GM10847 (cell line): ENCODE data around the gene PSMA6.

ENCODE experiments used
- POLR2A ChIP-seq: IDR thresholded peaks from 2 replicates; pipeline ENCODE4 v1.6.1; 2011; ENCODE audit not compliant: insufficient read length; ENCODE audit errors: extremely low read depth

The PSMA6 gene

DNA sequence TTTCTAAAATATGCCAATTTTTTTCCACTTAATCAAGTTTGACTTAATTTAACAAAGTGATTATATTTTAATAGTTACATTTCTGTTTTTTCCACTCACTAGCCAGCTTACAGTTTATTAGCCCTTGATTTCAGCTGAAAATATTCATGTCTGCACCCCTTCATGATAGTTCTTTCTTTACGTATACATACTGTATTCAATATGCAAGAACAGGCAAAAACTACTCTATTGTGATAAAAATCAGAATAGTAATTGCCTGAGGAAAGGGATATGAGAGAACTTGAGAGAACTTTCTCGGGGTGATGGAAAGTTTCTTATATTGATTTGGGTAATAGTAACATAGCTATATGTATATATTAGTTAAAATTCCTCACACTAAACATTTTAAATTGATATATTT lies 17.4 kb upstream of the PSMA6 start:
- no peak for TF ChIP-seq POLR2A

DNA sequence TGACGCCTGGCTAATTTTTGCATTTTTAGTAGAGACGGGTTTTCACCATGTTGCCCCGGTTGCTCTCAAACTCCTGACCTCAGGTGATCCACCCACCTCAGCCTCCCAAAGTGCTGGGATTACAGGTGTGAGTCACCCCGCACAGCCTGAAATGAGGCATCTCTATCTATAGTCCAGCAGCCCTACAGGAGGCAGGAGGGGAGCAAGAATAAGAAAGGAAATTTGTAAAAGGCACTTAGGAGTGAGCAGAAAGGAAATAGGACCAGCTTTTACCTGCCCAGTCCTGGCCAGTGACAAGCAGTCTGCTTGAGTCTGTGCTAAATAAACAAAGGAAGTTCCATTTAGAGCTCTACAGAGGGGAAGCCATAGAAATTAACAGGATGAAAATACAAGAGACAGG lies 15.0 kb upstream of the PSMA6 start:
- no peak for TF ChIP-seq POLR2A

DNA sequence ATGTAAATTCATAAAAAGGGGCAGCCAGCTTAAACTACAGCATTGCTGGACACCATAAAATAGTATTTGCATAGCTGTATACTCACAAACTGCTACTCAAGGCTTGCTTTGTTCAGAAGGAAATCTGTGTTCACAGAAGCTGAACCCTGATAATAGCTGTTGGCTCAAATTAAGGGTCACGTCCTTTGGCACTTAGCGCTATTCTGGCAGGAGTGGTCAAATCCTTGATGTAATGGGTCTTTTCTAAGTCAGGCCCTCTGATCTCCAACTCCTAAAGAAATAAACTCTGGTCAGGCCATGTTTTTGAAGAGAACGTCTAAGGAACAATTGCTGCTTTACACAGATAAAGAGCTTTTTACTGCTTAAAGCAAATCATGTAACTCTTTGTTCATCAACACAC lies 12.8 kb upstream of the PSMA6 start:
- TF ChIP-seq POLR2A: no peak

DNA sequence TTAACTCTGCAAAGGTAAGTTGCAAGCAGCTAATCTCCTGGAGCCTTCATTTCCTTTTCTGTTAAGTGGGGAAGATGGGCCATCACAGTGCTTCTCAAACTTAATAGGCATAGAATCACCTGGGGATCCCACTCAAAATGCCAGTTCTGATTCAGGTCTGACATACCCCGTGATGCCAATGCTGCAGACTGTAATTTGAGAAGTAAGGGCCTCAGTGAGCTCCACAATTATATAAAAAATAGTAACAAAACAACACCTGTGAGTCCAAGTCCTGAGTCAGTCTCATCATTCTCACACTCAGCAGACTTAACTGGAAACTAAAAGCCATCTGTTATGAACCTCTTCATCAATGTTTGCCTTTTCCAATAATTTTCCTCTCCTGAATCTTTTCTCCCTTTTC lies 10.8 kb upstream of the PSMA6 start:
- no peak for TF ChIP-seq POLR2A

DNA sequence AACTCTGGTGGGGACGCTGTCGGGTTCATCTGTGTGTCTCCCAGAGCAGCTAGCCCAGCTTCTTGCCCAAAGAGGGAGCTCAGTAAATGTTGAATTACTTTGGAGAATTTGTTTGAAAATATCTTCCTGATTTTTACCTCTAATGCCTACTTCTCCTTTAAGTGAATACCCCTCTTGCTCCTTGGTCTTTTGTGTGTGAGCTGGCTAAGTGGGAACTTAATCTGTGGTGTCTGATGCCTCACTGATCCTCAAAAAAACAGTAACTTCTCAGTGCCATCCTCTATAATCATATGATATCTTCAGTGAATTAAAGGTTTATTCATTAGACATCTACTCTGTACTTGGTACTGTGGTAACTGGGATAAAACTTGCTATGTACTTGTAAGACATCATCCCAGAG lies 7.7 kb upstream of the PSMA6 start:
- TF ChIP-seq POLR2A: no peak

DNA sequence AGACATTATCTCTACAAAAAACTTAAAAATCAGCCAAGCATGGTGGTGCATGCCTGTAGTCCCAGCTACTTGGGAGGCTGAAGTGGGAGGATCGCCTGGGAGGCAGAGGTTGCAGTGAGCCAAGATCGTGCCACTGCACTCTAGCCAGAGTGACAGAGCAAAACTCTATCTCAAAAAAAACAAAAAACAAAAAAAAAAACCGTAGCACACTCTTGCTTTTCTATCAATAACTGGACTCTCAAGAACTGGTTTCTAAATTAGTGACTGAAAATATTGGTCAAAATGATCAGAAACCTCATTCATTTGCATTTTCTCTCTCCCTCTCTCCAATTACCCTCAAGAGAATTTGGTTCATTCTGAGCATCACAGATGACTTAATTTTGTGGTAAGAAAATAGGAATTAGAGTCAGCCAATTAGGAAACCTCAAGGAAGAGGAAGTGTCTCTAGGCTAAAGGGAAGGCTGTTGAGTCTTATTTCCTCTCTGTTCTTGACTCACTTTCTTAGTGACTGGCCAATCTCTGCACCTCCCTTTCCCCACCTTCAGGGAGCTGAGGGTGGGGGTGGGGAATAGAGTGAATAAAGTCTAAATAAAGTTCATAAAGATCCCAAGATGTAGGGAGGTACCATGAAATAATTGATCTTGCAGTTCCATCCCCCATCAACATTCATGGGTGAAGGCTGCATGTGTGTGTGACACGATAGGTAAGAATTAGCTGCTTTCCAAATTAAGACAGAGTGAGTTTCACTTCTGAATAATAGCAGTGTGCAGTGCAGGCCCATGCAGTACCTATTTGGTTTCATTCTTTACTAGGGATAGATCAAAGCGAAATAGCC lies 6.8 kb upstream of the PSMA6 start:
- no peak for TF ChIP-seq POLR2A

DNA sequence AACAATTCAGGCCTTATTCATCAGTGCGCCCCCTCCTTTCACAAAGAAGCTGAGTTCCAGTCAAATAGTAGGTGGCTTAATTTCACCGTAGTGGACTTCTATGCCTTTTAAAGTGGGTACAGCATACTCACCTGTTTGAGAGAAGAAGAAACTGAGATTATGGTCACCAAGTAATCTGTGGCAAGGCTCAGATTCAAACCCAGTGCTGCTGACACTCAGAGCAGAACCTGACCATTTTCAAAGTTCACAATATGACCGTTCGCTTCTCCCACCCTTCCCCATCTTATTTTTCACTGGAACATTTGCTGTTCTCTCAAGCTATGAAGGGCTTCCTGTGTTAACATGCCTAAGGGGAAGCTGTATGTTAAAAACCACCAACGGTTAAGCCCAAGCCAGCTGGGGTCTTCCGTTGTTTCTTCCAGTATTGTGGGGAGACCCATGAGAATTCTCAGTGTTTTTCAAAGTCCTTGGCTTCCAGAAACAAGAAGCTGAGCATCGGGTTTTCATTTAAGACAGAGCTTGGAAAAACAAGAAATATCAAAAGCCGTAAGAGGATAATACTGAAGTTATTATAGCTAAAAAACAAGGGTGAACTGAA lies 6.1 kb upstream of the PSMA6 start:
- no peak for TF ChIP-seq POLR2A

DNA sequence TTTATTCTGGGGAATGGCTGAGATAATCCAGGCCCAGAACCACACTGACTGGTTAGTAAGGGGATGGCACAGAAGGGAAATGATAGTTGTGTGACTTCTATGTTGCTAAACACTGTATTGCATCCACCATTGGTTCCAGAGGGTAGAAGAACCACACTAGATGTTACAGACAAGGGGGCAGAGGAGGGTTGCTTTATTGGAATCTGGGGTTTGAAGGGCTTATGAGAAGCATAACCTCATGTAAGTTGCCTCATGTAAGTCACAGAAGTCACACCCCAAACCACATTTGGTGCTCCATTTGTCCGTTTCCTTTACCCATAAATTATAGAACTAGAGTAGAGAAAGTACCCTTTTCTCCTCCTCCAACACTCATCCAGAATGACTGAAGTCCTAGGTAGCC lies 5.5 kb upstream of the PSMA6 start:
- TF ChIP-seq POLR2A: no peak

DNA sequence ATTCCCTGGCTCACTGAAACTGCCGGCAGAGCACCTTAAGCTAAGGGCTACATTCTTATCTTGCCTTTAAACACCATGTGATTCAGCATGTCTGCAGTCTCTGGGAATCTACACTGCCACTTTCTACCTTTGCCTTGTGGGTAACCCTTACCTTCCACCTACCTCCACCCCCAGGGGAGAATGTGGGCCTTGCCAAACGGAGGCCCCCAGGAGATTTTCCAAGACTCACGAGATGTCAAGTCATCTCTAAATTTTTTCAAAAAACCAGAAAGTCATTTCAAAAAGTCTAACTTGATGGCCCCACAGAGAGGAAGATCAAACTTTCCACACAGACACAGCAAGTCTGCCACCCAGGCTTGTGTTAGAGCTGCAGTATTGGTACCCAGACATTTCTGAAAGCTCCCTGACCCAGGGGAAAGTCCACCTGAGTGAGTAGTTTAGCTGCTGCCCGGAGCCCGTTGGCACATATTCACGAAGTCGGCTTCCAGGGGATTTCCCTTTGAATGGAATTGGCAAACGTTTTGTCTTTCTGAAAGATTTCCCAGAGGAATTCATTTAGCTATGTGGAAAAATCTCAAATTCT lies 4.7 kb upstream of the PSMA6 start:
- no peak for TF ChIP-seq POLR2A

DNA sequence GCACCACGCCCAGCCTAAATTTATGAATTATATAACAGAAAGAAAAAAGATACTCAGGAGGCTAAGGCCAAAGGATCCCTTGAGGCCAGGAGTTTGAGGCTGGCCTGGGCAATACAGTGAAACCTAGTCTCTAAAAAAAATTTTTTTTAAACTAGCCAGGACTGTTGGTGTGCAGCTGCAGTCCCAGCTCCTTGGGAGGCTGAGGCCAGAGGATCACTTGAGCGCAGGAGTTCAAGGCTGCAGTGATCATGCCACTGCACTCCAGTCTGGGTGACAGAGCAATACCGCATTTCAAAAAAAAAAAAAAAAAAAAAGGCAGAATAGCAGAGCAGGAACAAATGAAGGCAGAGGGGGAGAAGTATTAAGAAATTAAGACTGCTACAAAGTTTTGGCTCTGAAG lies 2.6 kb upstream of the PSMA6 start:
- no peak for TF ChIP-seq POLR2A

DNA sequence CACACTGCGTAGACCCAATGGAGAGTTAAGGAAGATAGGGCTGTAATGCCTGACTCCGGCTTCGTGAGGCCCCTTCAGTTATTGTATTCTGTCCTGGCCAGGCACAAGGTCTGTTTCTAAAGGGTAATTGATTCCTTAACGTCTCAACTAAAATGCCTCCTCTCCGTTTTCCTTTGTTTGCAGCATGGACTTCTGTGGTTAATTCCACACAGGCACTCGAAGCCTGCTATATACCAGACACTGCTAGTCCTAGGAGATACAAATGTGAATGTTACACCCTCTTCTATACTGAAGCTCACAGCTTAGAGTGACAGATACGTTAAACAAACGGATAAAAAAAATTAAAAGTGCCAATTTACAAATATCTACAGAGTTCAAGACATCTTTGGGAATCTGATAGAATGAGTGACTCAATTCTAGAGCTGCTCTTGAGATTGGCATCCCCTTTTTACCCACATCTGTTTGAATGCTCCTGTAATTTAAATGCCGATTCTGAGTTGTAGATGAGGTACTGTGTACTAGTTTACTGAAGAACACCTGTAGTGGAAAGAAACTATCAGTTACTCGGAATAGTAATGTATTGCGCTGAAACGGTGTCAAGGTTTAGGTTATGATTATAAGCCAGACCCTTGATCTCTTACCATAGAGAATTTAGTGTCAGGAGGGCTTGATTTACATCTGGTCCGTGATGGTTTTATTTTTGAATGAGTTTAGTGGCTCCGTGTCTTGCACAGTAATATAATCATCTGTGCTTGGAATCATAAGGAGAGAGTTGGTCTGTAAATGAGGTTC lies 784 bp downstream of the PSMA6 start:
- TF ChIP-seq POLR2A: no peak

DNA sequence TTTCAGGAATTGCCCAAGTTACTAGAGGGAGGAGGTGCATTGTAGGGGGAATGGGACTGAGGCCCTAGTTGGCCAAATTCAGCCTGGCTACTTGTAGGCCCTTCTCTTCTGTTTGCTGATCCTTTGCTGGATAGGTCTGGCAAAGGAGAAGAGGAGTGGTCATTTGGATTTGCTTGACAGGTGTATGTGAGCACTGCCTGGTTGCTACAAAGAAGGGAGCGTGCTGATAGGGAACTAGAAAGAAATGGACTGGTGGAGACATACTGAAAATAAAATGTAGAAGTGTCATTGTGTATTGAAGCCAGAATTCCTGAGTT lies 3.6 kb downstream of the PSMA6 start:
- no peak for TF ChIP-seq POLR2A

DNA sequence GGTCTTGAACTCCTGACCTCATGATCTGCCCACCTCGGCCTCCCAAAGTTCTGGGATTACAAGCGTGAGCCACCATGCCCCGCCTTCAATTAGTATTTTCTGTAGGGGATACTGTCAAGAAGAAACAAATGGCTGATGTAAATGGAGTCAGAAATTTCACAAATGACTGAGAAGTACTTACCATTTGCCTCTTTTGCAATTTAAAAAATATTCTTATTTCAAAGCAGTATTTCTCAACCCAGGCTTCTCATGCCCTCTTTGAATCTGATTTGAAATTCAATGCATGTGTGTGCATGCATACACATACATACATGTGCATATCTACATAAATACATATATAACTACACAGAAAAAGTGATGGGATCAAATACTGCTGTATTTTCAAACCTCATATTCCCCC lies 4.4 kb downstream of the PSMA6 start:
- no peak for TF ChIP-seq POLR2A

DNA sequence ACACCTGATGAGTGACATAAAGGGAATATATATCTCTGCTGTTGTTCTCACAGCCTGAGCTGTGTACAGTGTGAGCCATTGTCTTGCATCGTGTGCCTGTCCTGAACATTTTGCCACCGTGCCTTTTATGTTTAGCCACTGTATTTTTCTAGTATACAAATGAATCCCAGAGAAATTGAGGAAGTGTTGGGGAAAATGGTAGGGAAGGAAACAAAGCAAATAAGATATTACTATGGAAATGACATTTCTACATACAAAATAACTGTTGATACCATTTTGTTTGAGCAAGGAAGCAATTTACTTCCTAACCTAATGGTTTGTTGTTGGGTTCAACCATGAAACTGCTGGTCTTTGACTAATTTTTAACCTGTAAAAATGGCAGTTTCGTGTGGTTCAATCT lies 5.5 kb downstream of the PSMA6 start:
- TF ChIP-seq POLR2A: no peak

DNA sequence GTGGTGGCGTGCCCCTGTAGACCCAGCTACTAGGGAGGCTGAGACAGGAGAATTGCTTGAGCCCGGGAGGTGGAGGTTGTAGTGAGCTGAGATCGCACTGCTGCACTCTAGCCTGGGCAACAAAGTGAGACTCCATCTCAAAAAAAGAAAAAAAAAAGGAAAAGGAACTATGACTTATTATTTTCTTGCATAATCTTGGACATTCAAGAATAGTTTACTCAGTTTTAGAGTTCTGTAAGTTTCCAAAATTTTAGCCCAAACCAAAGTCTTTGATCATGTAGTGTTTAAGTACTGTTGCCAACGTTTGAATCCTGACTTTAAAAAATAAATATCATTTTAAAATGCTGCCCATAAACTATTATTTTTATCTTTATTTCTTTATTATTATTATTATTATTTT lies 6.2 kb downstream of the PSMA6 start:
- no peak for TF ChIP-seq POLR2A

DNA sequence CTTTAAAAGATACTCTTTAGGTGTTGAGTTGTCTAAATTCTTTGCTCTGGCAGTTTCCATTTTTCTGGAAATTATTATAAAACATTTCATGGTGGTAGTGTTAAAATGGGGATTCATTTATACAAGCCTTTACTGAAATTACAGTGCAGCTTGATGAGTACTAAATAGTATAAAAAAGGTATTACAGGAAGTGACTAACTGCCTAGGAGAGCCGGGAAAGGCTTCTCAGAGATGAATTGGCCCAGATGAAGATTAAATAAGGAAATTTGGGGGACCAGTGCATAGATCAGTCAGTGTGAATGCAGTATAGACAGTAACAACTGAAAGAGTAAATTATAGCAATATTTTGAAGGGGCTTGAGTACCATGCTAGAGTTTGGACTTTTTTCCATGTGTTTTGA lies 7.5 kb downstream of the PSMA6 start:
- TF ChIP-seq POLR2A: no peak
